Small intestine (tissue), 7 donors: Measurements from ENCODE around the gene TIGIT. TPM values are rescaled to one million over a fixed set of nuclear protein-coding genes. Genes with fewer than 3 reads are reported as not detected.

Experiments
- DNase-seq, 2 donors: peaks; one replicate each; pipeline versions ENCODE4 v3.0.0 to v3.0.0-alpha.2; 2013
- FAIRE-seq: peaks from 2 replicates; lab custom pipeline; 2012; peaks lifted over from hg19 to GRCh38; lab: Jason Lieb, UNC
- H3K27ac ChIP-seq, 3 donors: one replicate each; pipeline ENCODE4 v1.5.1; 2013; ENCODE audit warnings: low read length in 2 of 3, mild to moderate bottlenecking in 2 of 3, control low read depth in 1 of 3, inconsistent platforms in 1 of 3, low read depth in 1 of 3, moderate library complexity in 1 of 3
- H3K27me3 ChIP-seq, 3 donors: one replicate each; pipeline ENCODE4 v1.6.1; 2013; ENCODE audit warnings: low read length in 3 of 3, inconsistent platforms in 1 of 3; ENCODE audit not compliant: control insufficient read depth in 3 of 3, insufficient read depth in 3 of 3
- H3K36me3 ChIP-seq, 3 donors: one replicate each; pipeline ENCODE4 v1.6.1; 2013; ENCODE audit warnings: low read length in 3 of 3, inconsistent platforms in 1 of 3, low read depth in 1 of 3, mild to moderate bottlenecking in 1 of 3, moderate library complexity in 1 of 3; ENCODE audit not compliant: control insufficient read depth in 3 of 3, insufficient read depth in 2 of 3
- H3K4me1 ChIP-seq, 3 donors: one replicate each; pipeline ENCODE4 v1.6.1; 2013; ENCODE audit warnings: low read length in 2 of 3, inconsistent platforms in 1 of 3, low read depth in 1 of 3, mild to moderate bottlenecking in 1 of 3, moderate library complexity in 1 of 3; ENCODE audit not compliant: control insufficient read depth in 3 of 3, insufficient read depth in 2 of 3
- H3K4me3 ChIP-seq, 3 donors: one replicate each; pipeline ENCODE4 v1.5.1; 2013; ENCODE audit warnings: low read length in 3 of 3, control low read depth in 1 of 3, inconsistent platforms in 1 of 3, low read depth in 1 of 3, mild to moderate bottlenecking in 1 of 3, moderate library complexity in 1 of 3
- H3K9me3 ChIP-seq, 2 donors: one replicate each; pipeline ENCODE4 v1.6.1; 2013; ENCODE audit warnings: low read depth in 1 of 2, low read length in 1 of 2; ENCODE audit not compliant: control insufficient read depth in 2 of 2, insufficient read depth in 1 of 2
- WGBS, 3 donors: extraction: QIAGEN DNeasy Blood & Tissue Kit; methylation state at CpG; one replicate each; pipeline ENCODE4 v1.1.7; 2013; 5-methylcytosine and 5-hydroxymethylcytosine counted together
- polyA plus RNA-seq, 4 donors: library from polyadenylated mRNA; stranded (reverse) in 3 of 4; unstranded in 1 of 4; fragments of 200-250 nt in 3 of 4; fragments of 120-200 nt in 1 of 4; gene quantifications; one replicate each; pipeline versions ENCODE4 v1.2.1 to v1.2.3, GENCODE V29; 2013
- donor health status: healthy with polysubstance abuse.
- donor health status: control.
- donor health status: control.
- donor health status: Bipolar disorder and iron deficiency.
- donor health status: healthy.

TIGIT gene
- polyA plus RNA-seq, 4 donors: 0.25 to 2.4 (median 0.45) TPM; not detected in 1

- no peak overlapping the region for H3K27ac ChIP-seq
- H3K4me1 ChIP-seq: no peaks in the 10 kb centered on the region
- FAIRE-seq: no peak
- no peaks in the 10 kb centered on the region for H3K27me3 ChIP-seq
- H3K9me3 ChIP-seq: peaks cover 0 to 9% of the 10 kb centered on the region in 2 donors
- no peak overlapping the region for H3K4me3 ChIP-seq
- 96 to 99% (median 97%) methylated on average over 12 of the region's 12 CpGs for WGBS, 3 donors
- H3K36me3 ChIP-seq: peaks cover 0 to 27% (median 6%) of the 10 kb centered on the region in 3 donors
- DNase-seq: no peak
Observed at GRCh38 chr3:114350271-114350670, 56.4 kb downstream of the TIGIT start.

GRCh38 chr3:114350690-114351089 lies 56.9 kb downstream of the TIGIT start:
- peaks cover 0 to 27% (median 6%) of the 10 kb centered on the region in 3 donors for H3K36me3 ChIP-seq
- no peaks in the 10 kb centered on the region for H3K4me1 ChIP-seq
- no peaks in the 10 kb centered on the region for H3K27me3 ChIP-seq
- no peak overlapping the region for H3K4me3 ChIP-seq
- DNase-seq (no peak), FAIRE-seq (no peak)
- no peak overlapping the region for H3K27ac ChIP-seq
- 96 to 97% (median 97%) methylated on average over 24 of the region's 24 CpGs for WGBS, 3 donors
- peaks cover 0 to 9% of the 10 kb centered on the region in 2 donors for H3K9me3 ChIP-seq

GRCh38 chr3:114351123-114351821 lies 57.4 kb downstream of the TIGIT start:
- FAIRE-seq: no peak
- H3K36me3 ChIP-seq: peaks cover 0 to 27% (median 6%) of the 10 kb centered on the region in 3 donors
- H3K9me3 ChIP-seq: peaks cover 0 to 9% of the 10 kb centered on the region in 2 donors
- H3K27me3 ChIP-seq: no peaks in the 10 kb centered on the region
- no peaks in the 10 kb centered on the region for H3K4me1 ChIP-seq
- H3K27ac ChIP-seq: no peak overlapping the region
- no peak overlapping the region for H3K4me3 ChIP-seq
- DNase-seq: no peak
- 97 to 98% (median 98%) methylated on average over 60 to 64 of the region's 64 CpGs for WGBS, 3 donors

- Histone ChIP-seq H3K4me1 (no peaks in the 10 kb centered on the region), H3K27me3 (no peaks in the 10 kb centered on the region), H3K36me3 (peaks cover 0 to 25% (median 6%) of the 10 kb centered on the region in 3 donors), H3K9me3 (peaks cover 0 to 9% of the 10 kb centered on the region in 2 donors), H3K27ac (no peak overlapping the region), H3K4me3 (no peak overlapping the region)
- DNase-seq: no peak
- no peak for FAIRE-seq
- WGBS, 3 donors: 97 to 98% (median 98%) methylated on average over 9 of the region's 9 CpGs
Observed at GRCh38 chr3:114351822-114352145, 58.0 kb downstream of the TIGIT start.

- H3K4me3 ChIP-seq: no peak overlapping the region
- no peaks in the 10 kb centered on the region for H3K27me3 ChIP-seq
- no peaks in the 10 kb centered on the region for H3K4me1 ChIP-seq
- no peak overlapping the region for H3K27ac ChIP-seq
- peaks cover 0 to 9% of the 10 kb centered on the region in 2 donors for H3K9me3 ChIP-seq
- DNase-seq (no peak), FAIRE-seq (no peak)
- peaks cover 0 to 13% (median 3%) of the 10 kb centered on the region in 3 donors for H3K36me3 ChIP-seq
Observed at GRCh38 chr3:114355653-114356052, 61.8 kb downstream of the TIGIT start.

- DNase-seq: no peak
- WGBS, 3 donors: 71 to 92% (median 86%) methylated on average over 4 of the region's 4 CpGs
- FAIRE-seq: no peak
- H3K36me3 ChIP-seq: peaks cover 0 to 9% (median 0%) of the 10 kb centered on the region in 3 donors
- H3K4me1 ChIP-seq: no peaks in the 10 kb centered on the region
- H3K4me3 ChIP-seq: no peak overlapping the region
- no peak overlapping the region for H3K27ac ChIP-seq
- H3K27me3 ChIP-seq: no peaks in the 10 kb centered on the region
- peaks cover 0 to 7% of the 10 kb centered on the region in 2 donors for H3K9me3 ChIP-seq
Observed at GRCh38 chr3:114356066-114356465, 62.2 kb downstream of the TIGIT start.

GRCh38 chr3:114356525-114356924 lies 62.7 kb downstream of the TIGIT start:
- DNase-seq: no peak
- 84 to 96% (median 86%) methylated on average over 1 of the region's 1 CpG for WGBS, 3 donors
- Histone ChIP-seq H3K27me3 (no peaks in the 10 kb centered on the region), H3K4me1 (no peaks in the 10 kb centered on the region), H3K4me3 (no peak overlapping the region), H3K27ac (no peak overlapping the region), H3K36me3 (peaks cover 0 to 4% (median 0%) of the 10 kb centered on the region in 3 donors), H3K9me3 (peaks cover 0 to 3% of the 10 kb centered on the region in 2 donors)
- no peak for FAIRE-seq
